IMR-90 (cell line): Measurements from ENCODE around the gene SARM1. TPM values are rescaled to one million over a fixed set of nuclear protein-coding genes. Genes with fewer than 3 reads are reported as not detected.

Experiments used
- ATAC-seq: fragments of 200-7000 bp; cut with Tn5 transposase; 2 replicates; pipeline ENCODE4 v1.9.1; 2020; ENCODE audit warnings: low read depth, mild to moderate bottlenecking, moderate library complexity
- BruUV-seq: library from RNA; stranded (reverse); fragments of 400-500 nt; replicated peaks from 2 replicates; lab custom pipeline; 2021; lab: Mats Ljungman, UMichigan
- CTCF ChIA-PET: fragments of 300-600 bp; formaldehyde crosslinking; extraction: SDS; loops from one replicate; lab custom pipeline; 2021; ENCODE audit warnings: antibody characterized with exemption; lab: Yijun Ruan, JAX
- POLR2A ChIA-PET: fragments of 300-600 bp; sonication (Branson Sonifier 250); formaldehyde crosslinking; loops from one replicate; lab custom pipeline; 2022; ENCODE audit warnings: antibody characterized with exemption; ENCODE audit not compliant: unreplicated experiment; lab: Charles Lee
- DNase-seq: peaks from one replicate; pipeline ENCODE4 v3.0.0; 2013
- H2AFZ ChIP-seq: replicated peaks from 2 replicates; pipeline ENCODE3; 2013; ENCODE audit warnings: low read length, mild to moderate bottlenecking; ENCODE audit not compliant: poor library complexity
- H2AK5ac ChIP-seq: 2 replicates; pipeline ENCODE4 v1.6.1; 2013; ENCODE audit warnings: low read depth, low read length, inconsistent platforms
- H2AK9ac ChIP-seq: replicated peaks from 2 replicates; pipeline ENCODE3; 2013; ENCODE audit warnings: mild to moderate bottlenecking, low read depth, low read length, moderate library complexity; ENCODE audit not compliant: poor library complexity
- H2BK120ac ChIP-seq: 2 replicates; pipeline ENCODE4 v1.6.1; 2013; ENCODE audit warnings: low read depth, low read length, inconsistent platforms
- H2BK15ac ChIP-seq: 3 replicates; pipeline ENCODE4 v1.6.1; 2013; ENCODE audit warnings: low read depth, low read length, inconsistent platforms
- H2BK20ac ChIP-seq: 2 replicates; pipeline ENCODE4 v1.6.1; 2013; ENCODE audit warnings: low read depth, mild to moderate bottlenecking, inconsistent platforms, low read length, moderate library complexity
- H2BK5ac ChIP-seq: 2 replicates; pipeline ENCODE4 v1.6.1; 2013; ENCODE audit warnings: mild to moderate bottlenecking, low read depth, low read length, inconsistent platforms; ENCODE audit not compliant: poor library complexity, severe bottlenecking
- H3K14ac ChIP-seq: replicated peaks from 2 replicates; pipeline ENCODE4 v1.6.1; 2013; ENCODE audit warnings: low read depth, low read length, inconsistent platforms
- H3K18ac ChIP-seq: 2 replicates; pipeline ENCODE4 v1.6.1; 2013; ENCODE audit warnings: low read depth, low read length, control low read depth
- H3K23ac ChIP-seq: 2 replicates; pipeline ENCODE4 v1.6.1; 2013; ENCODE audit warnings: low read depth, low read length, inconsistent platforms
- H3K27ac ChIP-seq: 2 replicates; pipeline ENCODE4 v1.5.1; 2013; ENCODE audit warnings: mild to moderate bottlenecking, control low read depth, low read length; ENCODE audit not compliant: insufficient read depth
- H3K27me3 ChIP-seq: 2 replicates; pipeline ENCODE4 v1.6.1; 2013; ENCODE audit warnings: low read length; ENCODE audit not compliant: control insufficient read depth, insufficient read depth
- H3K36me3 ChIP-seq: 2 replicates; pipeline ENCODE4 v1.6.1; 2013; ENCODE audit warnings: low read length, mixed read lengths; ENCODE audit not compliant: control insufficient read depth, insufficient read depth
- H3K4ac ChIP-seq: 2 replicates; pipeline ENCODE4 v1.6.1; 2013; ENCODE audit warnings: low read depth, low read length, inconsistent platforms
- H3K4me1 ChIP-seq: 2 replicates; pipeline ENCODE4 v1.6.1; 2013; ENCODE audit warnings: low read length, mixed read lengths; ENCODE audit not compliant: control insufficient read depth, insufficient read depth
- H3K4me2 ChIP-seq: 2 replicates; pipeline ENCODE4 v1.6.1; 2013; ENCODE audit warnings: low read depth, mild to moderate bottlenecking, control low read depth, low read length, moderate library complexity
- H3K4me3 ChIP-seq: 2 replicates; pipeline ENCODE4 v1.5.1; 2013; ENCODE audit warnings: low read depth, mild to moderate bottlenecking, control low read depth, low read length, moderate library complexity; ENCODE audit not compliant: insufficient read depth
- H3K56ac ChIP-seq: 2 replicates; pipeline ENCODE4 v1.6.1; 2013; ENCODE audit warnings: low read length, inconsistent platforms; ENCODE audit not compliant: insufficient read depth; ENCODE audit errors: extremely low read depth
- H3K79me1 ChIP-seq, 2 experiments: 2 replicates each; pipeline ENCODE4 v1.6.1; 2013; ENCODE audit warnings: low read length in 2 of 2, inconsistent platforms in 1 of 2, low read depth in 1 of 2
- H3K9ac ChIP-seq: 2 replicates; pipeline ENCODE4 v1.6.1; 2013; ENCODE audit warnings: low read depth, low read length, control low read depth
- H3K9me1 ChIP-seq: 2 replicates; pipeline ENCODE4 v1.6.1; 2013; ENCODE audit warnings: low read length, inconsistent platforms; ENCODE audit not compliant: insufficient read depth
- H3K9me3 ChIP-seq: 2 replicates; pipeline ENCODE4 v1.6.1; 2013; ENCODE audit warnings: low read length; ENCODE audit not compliant: control insufficient read depth, insufficient read depth
- H4K20me1 ChIP-seq: 2 replicates; pipeline ENCODE4 v1.6.1; 2013; ENCODE audit warnings: low read length, inconsistent platforms; ENCODE audit not compliant: insufficient read depth
- H4K5ac ChIP-seq: 2 replicates; pipeline ENCODE4 v1.6.1; 2013; ENCODE audit warnings: mild to moderate bottlenecking, low read depth, low read length, control low read depth
- H4K8ac ChIP-seq, 2 experiments: 2 replicates each; pipeline ENCODE4 v1.6.1; 2013; ENCODE audit warnings: low read depth in 2 of 2, low read length in 2 of 2, control low read depth in 1 of 2, inconsistent platforms in 1 of 2
- H4K91ac ChIP-seq: 2 replicates; pipeline ENCODE4 v1.6.1; 2013; ENCODE audit warnings: low read depth, low read length, inconsistent platforms; ENCODE audit not compliant: insufficient read depth
- RAD21 ChIP-seq: IDR thresholded peaks from 2 replicates; pipeline ENCODE4 v1.6.1; 2012; ENCODE audit warnings: low read length, improper control_type of control experiment
- RFX5 ChIP-seq: IDR thresholded peaks from 2 replicates; pipeline ENCODE4 v1.8.0; 2012; ENCODE audit warnings: low read depth, mild to moderate bottlenecking, low read length, moderate library complexity
- SMC3 ChIP-seq: fragments of 150-350 bp; IDR thresholded peaks from 2 replicates; pipeline ENCODE4 v1.6.1; 2016; ENCODE audit warnings: low read depth, mild to moderate bottlenecking, antibody characterized with exemption, low read length, moderate library complexity
- WGBS, 2 experiments: methylation state at CpG; one replicate each; pipeline versions ENCODE4 v1.1.5 to v1.1.7; 2013; ENCODE audit warnings: missing lambda C conversion rate in 2 of 2; ENCODE audit not compliant: insufficient read length in 1 of 2; ENCODE audit errors: extremely low coverage in 2 of 2; 5-methylcytosine and 5-hydroxymethylcytosine counted together
- dilution Hi-C: fragments of 300-500 bp; cut with HindIII; formaldehyde crosslinking; loops from one replicate; pipeline ENCODE4 v1.14.3; 2018; ENCODE audit warnings: low sequenced_read_pairs; ENCODE audit not compliant: unreplicated experiment
- in situ Hi-C: fragments of 300-500 bp; cut with MboI; formaldehyde crosslinking; loops from 3 replicates; pipeline ENCODE4 v1.14.3; 2019; ENCODE audit warnings: low sequenced_read_pairs, inconsistent platforms, mixed read lengths
- intact Hi-C: fragments of 100-400 bp; cut with micrococcal nuclease; formaldehyde crosslinking; loops from 2 replicates; pipeline ENCODE4 v1.10.0; 2022
- polyA plus RNA-seq, 3 experiments: library from polyadenylated mRNA; depleted of rRNA; stranded (reverse); fragments of >200 nt; gene quantifications; 2 replicates each; pipeline ENCODE4 v1.2.3, GENCODE V29; 2012; ENCODE audit warnings: low replicate concordance in 1 of 3
- total RNA-seq: library from RNA; depleted of rRNA; stranded (reverse); fragments of >200 nt; gene quantifications from 2 replicates; pipeline ENCODE4 v1.2.3, GENCODE V29; 2012

The SARM1 gene
- total and polyA plus RNA-seq, 2 of the 4 experiments (the other 2 are of a cell fraction): 3.4 to 11.4 TPM

- H3K9ac ChIP-seq: no peak overlapping the region
- no peak overlapping the region for H2BK120ac ChIP-seq
- H3K4me1 ChIP-seq: peaks cover 16% of the 10 kb centered on the region
- peak overlapping the region; percentile 79 for H2BK5ac ChIP-seq
- in situ Hi-C loops (loop anchor here (25.0 kb wide), 1 partner anchor 808 kb away; no protein-coding TSS in a partner anchor), dilution Hi-C loops (no loop called here), intact Hi-C loops (loop anchor here (2.0 kb wide), 1 partner anchor 541 kb away; no protein-coding TSS in a partner anchor)
- ATAC-seq (no peak), DNase-seq (no peak)
- peaks cover 81% of the 10 kb centered on the region for H3K36me3 ChIP-seq
- H3K23ac ChIP-seq: 0 out of 2 replicates have a peak overlapping the region, but pooled peaks have one; percentile 66
- H3K18ac ChIP-seq: peak overlapping the region; percentile 39; the same call in 1 of the 2 replicates
- peak overlapping the region; percentile 4; the same call in 1 of the 2 replicates for H3K4ac ChIP-seq
- H3K27ac ChIP-seq: peak overlapping the region; percentile 54; the same call in 1 of the 2 replicates
- H2AK5ac ChIP-seq: no peak overlapping the region; the same call in 1 of the 2 replicates
- CTCF ChIA-PET: interaction anchor here (0.6 to 1.7 kb wide), 2 partner anchors 305 to 452 kb away, joined by 4 to 5 read pairs; partner anchors contain the start of gene LYRM9
- POLR2A ChIA-PET: interaction anchor here (2.8 kb wide), 1 partner anchor 12 kb away, joined by 9 read pairs; the partner anchor contains the start of gene POLDIP2
- H3K9me1 ChIP-seq: peaks cover 12% of the 10 kb centered on the region; the same call in 1 of the 2 replicates
- no peak overlapping the region for H2AK9ac ChIP-seq
- H4K91ac ChIP-seq: no peak overlapping the region
- WGBS, 2 experiments: 60% methylated on average over 7 of the region's 13 CpGs; no CpG with 5 or more reads in 1 of the 2 experiments
- H3K79me1 ChIP-seq: peaks cover 20 to 69% of the 10 kb centered on the region in 2 experiments
- TF ChIP-seq RAD21: no peak
- TF ChIP-seq SMC3: no peak
- no peak for TF ChIP-seq RFX5
- no TSS peak for BruUV-seq
- no peak overlapping the region for H3K4me2 ChIP-seq
- no peak overlapping the region for H2AFZ ChIP-seq
- H2BK15ac ChIP-seq: no peak overlapping the region
- H4K8ac ChIP-seq: peak overlapping the region in 1 of 2 experiments; percentile 46; a peak in 2 of 4 replicates
- H3K4me3 ChIP-seq: no peak overlapping the region
- H3K27me3 ChIP-seq: no peaks in the 10 kb centered on the region
- no peak overlapping the region for H2BK20ac ChIP-seq
- peaks cover 13% of the 10 kb centered on the region for H4K20me1 ChIP-seq
- no peak overlapping the region for H3K14ac ChIP-seq
- peak overlapping the region; percentile 35; the same call in 1 of the 2 replicates for H4K5ac ChIP-seq
- no peak overlapping the region for H3K56ac ChIP-seq
- H3K9me3 ChIP-seq: no peaks in the 10 kb centered on the region
These were observed 25.9 kb upstream of the SARM1 start for GRCh38 chr17:28345419-28346198.
